ENCODE measurements around the gene CCDC146. TPM values are rescaled to one million over a fixed set of nuclear protein-coding genes. Genes with fewer than 3 reads are reported as not detected.
"Not testable (repeated sequence)": the region's sequence is repeated elsewhere in the genome, so short reads cannot be mapped to it uniquely, and the experiment has no call there.

CCDC146 gene
- total and polyA plus RNA-seq, 2 of the 13 experiments (the other 11 are each of a cell fraction or from before 2014, with no cell fraction given): 2.4 to 4.1 TPM

GRCh38 chr7:77155601-77156377 is 33.4 kb downstream of the CCDC146 start:
- BruUV-seq (replicated peaks); POLR2A ChIA-PET; intact Hi-C loops (cut with micrococcal nuclease; ENCODE audit: unreplicated experiment); H2AFZ ChIP-seq (ENCODE audit: low read length); H3K4me1 ChIP-seq (ENCODE audit: insufficient read depth, low read length); H3K4me2 ChIP-seq (ENCODE audit: low read depth, low read length); H3K27me3 ChIP-seq (ENCODE audit: control insufficient read depth in 1 of 2, insufficient read depth in 2 of 2, low read length in 2 of 2); ATAC-seq; H4K20me1 ChIP-seq (ENCODE audit: insufficient read depth, low read length); H3K79me2 ChIP-seq (ENCODE audit: insufficient read depth, low read length); H3K36me3 ChIP-seq (replicated peaks in 1 of 2; ENCODE audit: control insufficient read depth in 1 of 2, insufficient read depth in 2 of 2, low read length in 2 of 2); CTCF ChIA-PET (ENCODE audit: low intra/inter-chr PET ratio, low total read pairs); H3K9me3 ChIP-seq (ENCODE audit: low read length); in situ Hi-C loops (cut with HindIII; ENCODE audit: extremely low pct_ligation_motif_present, low pct_unique_long_range_greater_than_20kb); H3K9ac ChIP-seq (ENCODE audit: insufficient read depth, low read depth, low read length); DNase-seq (ENCODE audit: low spot score); FAIRE-seq; H3K27ac ChIP-seq (ENCODE audit: extremely low read length, insufficient read depth, low read length); H3K4me3 ChIP-seq (replicated peaks in 1 of 3; ENCODE audit: insufficient read depth in 1 of 3, low read depth in 2 of 3, low read length in 3 of 3): not testable (repeated sequence)
- WGBS (ENCODE audit: low lambda C conversion rate): 69% methylated on average over 4 of the region's 5 CpGs

- H3K4me3 ChIP-seq (replicated peaks in 1 of 3; ENCODE audit: insufficient read depth in 1 of 3, low read depth in 2 of 3, low read length in 3 of 3); H3K27ac ChIP-seq (ENCODE audit: extremely low read length, insufficient read depth, low read length); CTCF ChIA-PET (ENCODE audit: low intra/inter-chr PET ratio, low total read pairs); H3K79me2 ChIP-seq (ENCODE audit: insufficient read depth, low read length); H3K9ac ChIP-seq (ENCODE audit: insufficient read depth, low read depth, low read length); H4K20me1 ChIP-seq (ENCODE audit: insufficient read depth, low read length); H3K9me3 ChIP-seq (ENCODE audit: low read length); H2AFZ ChIP-seq (ENCODE audit: low read length); H3K27me3 ChIP-seq (ENCODE audit: control insufficient read depth in 1 of 2, insufficient read depth in 2 of 2, low read length in 2 of 2); BruUV-seq (replicated peaks); H3K4me1 ChIP-seq (ENCODE audit: insufficient read depth, low read length); H3K4me2 ChIP-seq (ENCODE audit: low read depth, low read length); in situ Hi-C loops (cut with HindIII; ENCODE audit: extremely low pct_ligation_motif_present, low pct_unique_long_range_greater_than_20kb); H3K36me3 ChIP-seq (replicated peaks in 1 of 2; ENCODE audit: control insufficient read depth in 1 of 2, insufficient read depth in 2 of 2, low read length in 2 of 2); FAIRE-seq; POLR2A ChIA-PET; intact Hi-C loops (cut with micrococcal nuclease; ENCODE audit: unreplicated experiment); ATAC-seq; DNase-seq (ENCODE audit: low spot score): not testable (repeated sequence)
- no CpG with 5 or more reads among the region's 1 CpG for WGBS (ENCODE audit: low lambda C conversion rate)
These were observed 34.6 kb downstream of the CCDC146 start for GRCh38 chr7:77157034-77157433.

GRCh38 chr7:77157446-77157845 is 35.0 kb downstream of the CCDC146 start:
- in situ Hi-C loops (cut with HindIII; ENCODE audit: extremely low pct_ligation_motif_present, low pct_unique_long_range_greater_than_20kb): no loop called here
- no peaks in the 10 kb centered on the region for H3K79me2 ChIP-seq (ENCODE audit: insufficient read depth, low read length)
- no peaks in the 10 kb centered on the region for H3K36me3 ChIP-seq (replicated peaks in 1 of 2; ENCODE audit: control insufficient read depth in 1 of 2, insufficient read depth in 2 of 2, low read length in 2 of 2)
- H3K4me2 ChIP-seq (ENCODE audit: low read depth, low read length): no peak overlapping the region
- no peaks in the 10 kb centered on the region for H3K4me1 ChIP-seq (ENCODE audit: insufficient read depth, low read length)
- FAIRE-seq (no peak), ATAC-seq (no peak), DNase-seq (ENCODE audit: low spot score) (no peak)
- intact Hi-C loops (cut with micrococcal nuclease; ENCODE audit: unreplicated experiment): no loop called here
- H3K27me3 ChIP-seq (ENCODE audit: control insufficient read depth in 1 of 2, insufficient read depth in 2 of 2, low read length in 2 of 2): no peaks in the 10 kb centered on the region
- H4K20me1 ChIP-seq (ENCODE audit: insufficient read depth, low read length): no peaks in the 10 kb centered on the region
- ChIA-PET POLR2A (no interaction called here), CTCF (ENCODE audit: low intra/inter-chr PET ratio, low total read pairs) (no interaction called here)
- no TSS peak for BruUV-seq (replicated peaks)
- H3K9ac ChIP-seq (ENCODE audit: insufficient read depth, low read depth, low read length): no peak overlapping the region
- 7% methylated on average over 1 of the region's 1 CpG for WGBS (ENCODE audit: low lambda C conversion rate)
- H3K9me3 ChIP-seq (ENCODE audit: low read length): no peaks in the 10 kb centered on the region
- H3K27ac ChIP-seq (ENCODE audit: extremely low read length, insufficient read depth, low read length): no peak overlapping the region
- H2AFZ ChIP-seq (ENCODE audit: low read length): no peak overlapping the region
- no peak overlapping the region for H3K4me3 ChIP-seq (replicated peaks in 1 of 3; ENCODE audit: insufficient read depth in 1 of 3, low read depth in 2 of 3, low read length in 3 of 3)
- TF ChIP-seq ZNF281 (CRISPR knock-in tag; IDR thresholded peaks at IDR 0.05; ENCODE audit: borderline replicate concordance) (no peak), PAWR (CRISPR knock-in tag; IDR thresholded peaks at IDR 0.05; ENCODE audit: borderline replicate concordance) (no peak), SRF (IDR thresholded peaks at IDR 0.05; ENCODE audit: low read depth, low read length) (no peak)
